Calu3 (cell line): Measurements from ENCODE around the gene IQCK. TPM values are rescaled to one million over a fixed set of nuclear protein-coding genes. Genes with fewer than 3 reads are reported as not detected.

Experiments
- BruUV-seq: library from RNA; stranded (reverse); fragments of 400-500 nt; replicated peaks from 2 replicates; lab custom pipeline; 2021; lab: Mats Ljungman, UMichigan
- CTCF ChIA-PET: fragments of 300-600 bp; sonication (Branson Sonifier 250); formaldehyde crosslinking; loops from one replicate; lab custom pipeline; 2022; ENCODE audit warnings: antibody characterized with exemption; lab: Charles Lee
- DNase-seq: peaks from one replicate; pipeline ENCODE4 v3.0.0; 2022
- H3K27ac Mint-ChIP-seq: one replicate; pipeline ENCODE4 v1.8.0; 2022; ENCODE audit warnings: mixed read lengths; ENCODE audit not compliant: unreplicated experiment
- H3K27me3 Mint-ChIP-seq: one replicate; pipeline ENCODE4 v1.8.0; 2022; ENCODE audit warnings: mixed read lengths; ENCODE audit not compliant: unreplicated experiment
- H3K36me3 Mint-ChIP-seq: one replicate; pipeline ENCODE4 v1.8.0; 2022; ENCODE audit warnings: mild to moderate bottlenecking, moderate library complexity, mixed read lengths; ENCODE audit not compliant: insufficient read depth, unreplicated experiment
- H3K4me1 Mint-ChIP-seq: one replicate; pipeline ENCODE4 v1.8.0; 2022; ENCODE audit warnings: mild to moderate bottlenecking, low read depth, mixed read lengths; ENCODE audit not compliant: unreplicated experiment
- H3K4me3 Mint-ChIP-seq: one replicate; pipeline ENCODE4 v1.8.0; 2022; ENCODE audit warnings: mild to moderate bottlenecking, low read depth, moderate library complexity, mixed read lengths; ENCODE audit not compliant: unreplicated experiment
- H3K9me3 Mint-ChIP-seq: one replicate; pipeline ENCODE4 v1.8.0; 2022; ENCODE audit warnings: low read depth, mixed read lengths; ENCODE audit not compliant: unreplicated experiment
- intact Hi-C: fragments of 100-400 bp; cut with micrococcal nuclease; formaldehyde crosslinking; loops from one replicate; pipeline ENCODE4 v1.10.0; 2022; ENCODE audit not compliant: unreplicated experiment
- total RNA-seq: library from RNA; stranded (reverse); gene quantifications from 2 replicates; pipeline ENCODE4 v1.2.3, GENCODE V29; 2022
- TF ChIP-seq, protein P1 (sequence below): fragments of 200-600 bp; IDR thresholded peaks from one replicate; pipeline ENCODE4 v1.8.0; 2022; ENCODE audit warnings: antibody characterized with exemption; ENCODE audit not compliant: unreplicated experiment

Gene IQCK
- total RNA-seq, 1 experiment from 2014 or later, result 42.5 TPM

DNA sequence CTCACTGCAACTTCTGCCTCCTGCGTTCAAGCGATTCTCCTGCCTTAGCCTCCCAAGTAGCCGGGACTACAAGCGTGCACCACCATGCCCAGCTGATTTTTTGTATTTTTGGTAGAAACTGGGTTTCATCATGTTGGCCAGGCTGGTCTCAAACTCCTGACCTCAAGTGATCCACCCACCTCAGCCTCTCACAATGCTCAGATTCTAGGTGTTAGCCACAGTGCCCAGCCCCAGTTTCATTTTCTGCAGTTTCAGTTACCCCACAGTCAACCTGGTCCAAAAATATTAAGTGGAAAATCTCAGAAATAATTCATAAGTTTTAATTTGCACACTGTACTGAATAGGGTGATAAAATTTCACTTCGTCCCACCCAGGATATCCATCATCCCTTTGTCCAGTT is 28.7 kb upstream of the IQCK start:
- CTCF ChIA-PET, result interaction anchor here (0.7 kb wide), 1 partner anchor 12 kb away, joined by 3 read pairs; no protein-coding TSS in a partner anchor
- intact Hi-C loops, result no loop called here
- no peak overlapping the region for H3K27ac Mint-ChIP-seq
- no peaks in the 10 kb centered on the region for H3K4me1 Mint-ChIP-seq
- no peak overlapping the region for H3K4me3 Mint-ChIP-seq
- no peak for DNase-seq
- H3K27me3 Mint-ChIP-seq, result no peaks in the 10 kb centered on the region
- H3K36me3 Mint-ChIP-seq, result no peaks in the 10 kb centered on the region
- no TSS peak for BruUV-seq
- no peaks in the 10 kb centered on the region for H3K9me3 Mint-ChIP-seq
- TF ChIP-seq, protein P1, sequence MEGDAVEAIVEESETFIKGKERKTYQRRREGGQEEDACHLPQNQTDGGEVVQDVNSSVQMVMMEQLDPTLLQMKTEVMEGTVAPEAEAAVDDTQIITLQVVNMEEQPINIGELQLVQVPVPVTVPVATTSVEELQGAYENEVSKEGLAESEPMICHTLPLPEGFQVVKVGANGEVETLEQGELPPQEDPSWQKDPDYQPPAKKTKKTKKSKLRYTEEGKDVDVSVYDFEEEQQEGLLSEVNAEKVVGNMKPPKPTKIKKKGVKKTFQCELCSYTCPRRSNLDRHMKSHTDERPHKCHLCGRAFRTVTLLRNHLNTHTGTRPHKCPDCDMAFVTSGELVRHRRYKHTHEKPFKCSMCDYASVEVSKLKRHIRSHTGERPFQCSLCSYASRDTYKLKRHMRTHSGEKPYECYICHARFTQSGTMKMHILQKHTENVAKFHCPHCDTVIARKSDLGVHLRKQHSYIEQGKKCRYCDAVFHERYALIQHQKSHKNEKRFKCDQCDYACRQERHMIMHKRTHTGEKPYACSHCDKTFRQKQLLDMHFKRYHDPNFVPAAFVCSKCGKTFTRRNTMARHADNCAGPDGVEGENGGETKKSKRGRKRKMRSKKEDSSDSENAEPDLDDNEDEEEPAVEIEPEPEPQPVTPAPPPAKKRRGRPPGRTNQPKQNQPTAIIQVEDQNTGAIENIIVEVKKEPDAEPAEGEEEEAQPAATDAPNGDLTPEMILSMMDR, result no peak

GRCh38 chr16:19690196-19690595 is 27.9 kb upstream of the IQCK start:
- H3K36me3 Mint-ChIP-seq, result no peaks in the 10 kb centered on the region
- intact Hi-C loops, result no loop called here
- CTCF ChIA-PET, result interaction anchor here (0.6 kb wide), 1 partner anchor 150 kb away, joined by 3 read pairs; no protein-coding TSS in a partner anchor

DNA sequence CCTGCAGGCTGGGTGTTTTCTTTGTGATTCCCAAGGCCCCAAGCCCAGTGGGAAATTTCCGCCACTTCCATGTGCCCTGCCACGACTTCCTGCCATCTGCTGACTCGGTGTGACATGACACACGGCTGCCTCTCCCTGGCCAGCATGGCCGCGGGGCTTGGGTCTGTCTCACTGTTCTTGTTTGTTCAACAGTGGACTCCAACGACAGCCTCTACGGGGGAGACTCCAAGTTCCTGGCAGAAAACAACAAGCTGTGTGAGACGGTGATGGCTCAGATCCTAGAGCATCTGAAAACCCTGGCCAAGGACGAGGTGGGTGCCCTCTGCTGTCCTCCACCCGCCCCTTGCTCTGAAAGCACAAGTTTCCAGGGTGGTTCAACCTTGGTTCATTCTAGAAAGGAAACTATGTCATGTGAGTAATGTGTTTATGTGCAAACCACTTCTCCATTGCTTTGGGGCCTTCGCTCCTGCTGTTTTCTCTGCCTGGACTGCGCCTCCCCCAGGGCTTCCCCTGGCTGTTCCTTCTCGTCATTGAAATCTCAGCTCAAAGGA is 26.8 kb upstream of the IQCK start:
- Mint-ChIP-seq H3K4me3 (no peak overlapping the region), H3K36me3 (peaks cover 4% of the 10 kb centered on the region), H3K27me3 (no peaks in the 10 kb centered on the region), H3K9me3 (no peaks in the 10 kb centered on the region), H3K4me1 (peaks cover 2% of the 10 kb centered on the region), H3K27ac (no peak overlapping the region)
- TF ChIP-seq, protein P1, result no peak
- CTCF ChIA-PET, result no interaction called here
- DNase-seq, result no peak
- intact Hi-C loops, result no loop called here
- BruUV-seq, result no TSS peak

More at GRCh38 chr16:19690196-19690595, 27.9 kb upstream of the IQCK start:
- DNase-seq, result no peak
- H3K4me3 Mint-ChIP-seq, result no peak overlapping the region
- no peak overlapping the region for H3K27ac Mint-ChIP-seq
- no peaks in the 10 kb centered on the region for H3K9me3 Mint-ChIP-seq
- H3K27me3 Mint-ChIP-seq, result no peaks in the 10 kb centered on the region
- BruUV-seq, result no TSS peak
- TF ChIP-seq, protein P1, result no peak
- H3K4me1 Mint-ChIP-seq, result no peaks in the 10 kb centered on the region

DNA sequence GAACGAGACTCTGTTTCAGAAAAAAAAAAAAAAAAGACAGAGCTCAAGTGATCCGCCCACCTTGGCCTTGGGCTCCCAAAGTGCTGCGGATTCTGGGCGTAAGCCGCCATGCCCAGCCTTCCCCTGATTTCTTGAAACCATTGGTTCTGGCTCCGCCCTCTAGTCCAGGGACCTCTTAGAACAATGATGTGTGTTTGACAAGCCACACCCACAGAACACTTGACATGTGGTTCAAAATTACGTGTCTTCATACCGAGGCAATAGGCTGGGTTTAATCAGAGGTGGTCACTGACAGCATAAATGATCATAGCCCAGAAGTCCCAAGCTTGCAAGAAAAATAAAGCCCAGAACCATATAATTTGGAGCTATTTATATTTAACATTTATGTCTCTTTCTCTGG is 23.1 kb upstream of the IQCK start:
- Mint-ChIP-seq H3K4me1 (peaks cover 26% of the 10 kb centered on the region), H3K36me3 (peaks cover 31% of the 10 kb centered on the region), H3K27me3 (no peaks in the 10 kb centered on the region), H3K9me3 (no peaks in the 10 kb centered on the region), H3K4me3 (no peak overlapping the region), H3K27ac (no peak overlapping the region)
- CTCF ChIA-PET, result no interaction called here
- TF ChIP-seq, protein P1, result no peak
- DNase-seq, result no peak
- intact Hi-C loops, result no loop called here
- no TSS peak for BruUV-seq
